NCI-H2107 (cell line): ENCODE measurements around the gene ARSJ.

Experiments used
- DNase-seq: peaks from one replicate; lab custom pipeline; 2025; lab: John Stamatoyannopoulos, UW

Gene ARSJ

DNA sequence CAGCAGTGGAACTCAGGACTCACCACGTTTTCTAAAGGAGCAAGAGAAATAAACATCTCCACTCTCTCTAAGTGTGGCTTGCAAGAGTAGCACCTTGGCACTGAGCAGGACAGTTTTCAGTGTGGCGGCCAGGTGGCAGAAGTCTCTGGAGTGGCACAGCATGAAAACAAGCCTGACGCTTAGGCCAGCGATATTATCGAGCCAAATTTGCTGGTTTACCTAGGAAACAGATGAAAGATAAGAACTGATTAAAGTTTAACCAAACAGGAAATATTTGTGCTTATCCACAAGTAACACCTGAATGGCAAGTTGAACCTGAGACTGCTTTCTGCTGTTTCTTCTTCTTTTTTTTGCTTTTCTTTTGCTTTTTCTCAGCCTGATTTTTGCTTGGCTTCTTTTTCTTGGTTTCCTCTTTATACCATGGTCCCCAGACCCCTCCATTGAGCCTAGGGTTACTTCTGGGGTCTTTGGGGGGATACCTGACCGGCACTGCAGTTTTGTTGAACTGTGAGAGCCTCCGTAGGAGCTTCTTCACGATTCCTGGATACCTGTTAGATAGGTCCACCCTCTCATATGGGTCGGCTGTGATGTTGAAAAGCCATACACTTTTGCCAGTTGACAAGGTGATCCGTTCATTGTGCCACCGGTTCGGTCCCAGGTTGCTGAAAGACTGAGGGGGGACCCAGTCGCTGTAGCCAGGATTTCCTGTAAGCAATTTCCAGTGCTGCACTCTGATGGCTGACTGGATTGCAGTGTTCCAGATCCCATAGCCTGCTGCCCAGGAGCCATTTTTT is 77.3 kb downstream of the ARSJ start:
- DNase-seq = no peak

DNA sequence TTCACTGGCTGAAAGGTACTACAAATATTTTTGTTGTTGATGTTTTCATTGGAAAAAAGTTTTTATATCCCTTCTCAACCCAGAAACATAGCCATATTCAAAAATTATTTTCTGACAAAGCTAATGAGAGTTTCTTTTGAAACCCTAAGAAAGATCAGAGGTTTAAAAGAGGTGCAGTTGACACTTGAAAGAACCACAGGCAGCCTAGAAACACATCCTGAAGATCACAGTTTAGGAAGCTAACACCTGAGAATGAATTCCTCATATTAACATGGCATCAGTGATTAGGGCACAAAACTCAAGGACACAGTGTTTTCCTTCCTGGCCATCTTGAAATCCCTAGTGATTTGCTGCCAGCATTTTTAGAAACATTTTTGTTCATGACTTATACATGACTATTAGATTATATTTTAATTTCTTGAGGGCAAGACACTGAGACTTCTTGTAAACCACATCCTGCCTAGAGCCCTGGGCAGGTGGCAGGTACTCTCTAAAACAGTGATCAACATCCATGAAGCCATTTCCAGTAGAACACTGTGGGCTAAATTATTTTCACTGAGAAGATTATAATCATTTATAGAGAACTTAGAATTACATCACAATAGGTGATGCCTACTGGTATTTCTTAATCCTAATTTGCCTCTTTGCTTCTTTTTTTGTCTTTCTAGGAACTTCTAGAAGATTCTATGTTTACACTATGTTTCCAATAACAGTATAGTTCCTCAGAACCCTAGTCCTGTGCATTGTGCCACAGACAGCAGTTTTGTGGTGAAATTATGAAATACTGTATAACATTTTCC is 80.0 kb downstream of the ARSJ start:
- no peak for DNase-seq

DNA sequence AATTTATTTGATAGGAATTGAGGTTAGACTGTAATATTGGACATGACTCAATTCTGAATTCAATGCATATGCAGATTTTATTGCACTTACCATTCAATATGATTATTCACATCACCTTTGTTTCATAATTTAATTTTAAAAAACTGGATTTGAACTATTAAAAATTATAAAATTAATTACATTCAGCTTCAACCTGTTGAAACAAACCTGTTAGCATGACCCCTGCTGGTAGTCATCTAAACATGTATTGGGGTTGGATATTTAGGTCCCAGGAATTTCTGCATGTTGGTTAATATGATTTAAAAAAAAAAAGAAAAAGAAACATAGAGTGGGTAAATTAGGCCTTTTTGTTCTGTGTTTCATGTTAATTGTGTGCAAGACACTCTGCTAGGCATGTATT is 85.9 kb downstream of the ARSJ start:
- no peak for DNase-seq

DNA sequence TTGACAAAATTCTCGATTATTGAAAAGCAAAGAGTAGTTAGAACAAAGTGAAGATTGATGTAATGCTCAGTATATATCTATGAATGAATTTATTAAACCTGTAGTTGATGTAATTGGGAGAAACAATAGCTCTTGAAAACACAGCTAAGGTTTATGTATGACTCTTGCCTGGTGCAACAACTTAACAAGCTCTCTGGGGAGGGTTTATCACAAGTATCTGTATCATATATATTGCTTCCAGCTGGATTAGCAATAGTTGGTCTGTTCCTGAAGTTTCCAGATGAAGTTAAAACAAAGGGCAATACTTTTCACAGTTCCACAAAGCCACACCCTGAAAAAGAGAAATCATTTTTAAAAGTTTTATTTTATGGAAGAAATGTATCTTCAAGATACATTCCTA is 91.4 kb downstream of the ARSJ start:
- no peak for DNase-seq

DNA sequence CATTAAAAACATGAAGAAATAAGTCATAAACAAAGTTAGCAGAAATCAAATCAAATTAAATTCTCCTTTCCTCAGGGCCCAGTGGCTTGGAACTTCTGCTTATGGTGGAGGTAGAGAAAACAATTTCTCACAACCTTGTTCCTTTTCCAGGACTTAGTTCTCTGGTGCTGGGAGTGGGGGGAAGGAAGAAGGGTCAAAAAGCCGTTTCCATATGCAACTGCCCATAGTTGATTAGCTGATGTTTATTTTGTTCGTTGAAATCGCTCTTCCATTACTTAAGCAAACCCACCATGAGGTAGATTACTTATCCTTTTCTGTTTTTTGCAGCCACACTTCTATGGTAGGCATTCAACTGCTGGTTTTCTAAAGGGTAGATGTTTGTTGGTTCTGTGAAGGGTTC is 94.2 kb downstream of the ARSJ start:
- no peak for DNase-seq

DNA sequence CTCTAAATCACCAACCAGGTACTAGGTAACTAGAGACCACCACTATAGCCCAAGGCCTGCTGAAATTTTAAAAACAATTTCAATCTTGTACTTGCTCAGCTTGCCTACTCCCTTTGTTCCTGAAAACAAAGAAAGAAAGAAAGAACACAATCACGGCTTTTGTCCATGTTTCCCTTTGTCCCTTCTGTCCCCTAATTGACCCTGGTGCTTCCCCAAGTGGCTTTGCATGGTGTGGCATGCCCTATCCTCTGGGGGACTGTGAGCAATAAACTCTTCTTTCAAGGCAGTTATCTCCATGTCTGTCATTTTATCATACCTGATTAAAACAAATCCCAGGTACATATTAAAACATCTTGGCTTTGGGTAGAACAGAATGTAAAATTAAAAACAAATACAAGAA is 94.8 kb downstream of the ARSJ start:
- no peak for DNase-seq

DNA sequence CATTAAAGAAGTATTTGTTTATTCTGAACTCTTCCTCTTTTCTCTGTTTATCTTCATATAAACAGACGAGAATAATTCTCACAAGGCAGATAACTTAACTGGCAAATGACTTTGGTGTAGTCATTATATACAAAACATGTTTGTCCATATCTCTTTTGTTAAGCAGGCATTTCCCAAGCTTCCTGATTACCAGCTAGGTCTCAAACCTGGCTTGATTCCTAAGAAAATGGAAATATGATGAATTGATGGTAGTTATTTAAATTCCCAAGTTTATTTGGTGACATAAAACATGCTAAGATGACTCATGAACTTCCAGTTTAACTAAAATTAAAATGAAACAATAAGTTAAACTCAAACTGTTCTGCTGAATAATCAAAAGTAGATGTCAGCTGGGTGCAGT is 96.8 kb downstream of the ARSJ start:
- DNase-seq = no peak

DNA sequence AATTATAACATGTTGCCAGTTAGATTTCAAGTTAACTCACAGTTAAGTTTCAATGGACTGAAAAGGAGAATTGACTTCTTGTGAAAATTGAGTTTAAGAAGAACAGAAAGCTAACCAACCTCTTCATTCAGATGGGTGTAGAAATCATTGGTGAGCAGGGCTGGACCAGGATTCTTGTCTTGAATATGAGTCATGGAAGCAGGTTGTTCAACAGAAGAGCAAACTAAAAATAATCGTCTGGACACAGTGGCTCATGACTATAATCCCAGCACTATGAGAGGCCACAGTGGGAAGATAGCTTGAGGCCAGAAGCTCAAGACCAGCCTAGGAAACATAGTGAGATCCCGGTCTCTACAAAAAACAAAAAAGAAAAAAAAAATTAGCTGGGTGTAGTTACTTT is 98.2 kb downstream of the ARSJ start:
- DNase-seq = no peak

DNA sequence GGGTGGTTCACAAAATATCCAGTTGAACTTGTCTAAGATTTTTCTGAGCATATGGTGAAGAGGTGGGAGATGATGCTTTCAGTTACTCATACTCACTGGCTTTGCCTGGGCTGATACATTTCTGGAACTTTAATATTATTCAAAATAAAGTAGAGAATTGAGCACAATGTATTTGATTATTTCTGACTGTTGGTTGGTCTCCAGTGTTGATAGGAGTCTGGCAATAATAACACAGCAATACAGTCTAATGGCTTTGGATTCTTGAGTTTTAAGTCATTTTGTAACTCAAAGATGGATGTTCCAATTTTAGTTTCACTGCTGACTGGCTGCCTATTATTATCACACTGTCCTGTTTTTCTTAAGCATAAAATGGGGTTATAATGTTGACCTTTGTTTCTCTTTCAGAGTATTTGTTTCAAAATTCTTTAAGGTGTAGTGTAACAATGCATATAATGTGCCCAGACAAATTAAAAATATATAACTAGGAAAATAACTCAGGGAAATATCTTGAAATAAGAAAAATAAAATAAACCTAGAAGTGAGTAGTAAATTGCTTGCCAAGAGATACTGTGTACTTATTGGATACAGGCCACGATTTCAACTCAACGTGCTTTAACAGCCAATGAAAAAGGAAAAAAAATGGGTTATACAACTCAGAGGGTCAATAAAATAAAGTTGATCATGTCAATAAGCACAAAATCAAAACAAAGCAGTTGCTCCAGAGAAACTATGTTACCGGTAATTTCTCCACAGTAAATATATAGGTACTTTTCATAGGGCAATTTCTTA is 99.0 kb downstream of the ARSJ start:
- DNase-seq = no peak

DNA sequence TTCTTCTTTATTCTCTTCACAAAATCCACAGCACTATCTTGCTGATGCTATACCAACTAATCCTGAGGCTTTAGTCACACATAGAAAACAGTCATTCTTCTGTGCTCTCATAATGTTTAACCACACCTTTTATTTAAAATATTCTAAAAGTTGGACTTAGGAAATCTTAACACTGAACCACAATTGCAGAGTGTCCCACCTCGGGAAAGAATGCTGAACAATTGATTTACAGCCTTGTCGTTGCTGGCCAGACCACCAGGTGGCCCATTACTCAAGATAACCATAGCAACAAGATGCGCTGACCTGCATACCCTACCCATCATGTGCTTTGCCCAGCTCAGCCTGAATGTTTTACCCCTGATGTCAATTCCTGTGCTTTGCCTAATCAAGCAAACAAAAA is 100.8 kb downstream of the ARSJ start:
- DNase-seq = no peak

DNA sequence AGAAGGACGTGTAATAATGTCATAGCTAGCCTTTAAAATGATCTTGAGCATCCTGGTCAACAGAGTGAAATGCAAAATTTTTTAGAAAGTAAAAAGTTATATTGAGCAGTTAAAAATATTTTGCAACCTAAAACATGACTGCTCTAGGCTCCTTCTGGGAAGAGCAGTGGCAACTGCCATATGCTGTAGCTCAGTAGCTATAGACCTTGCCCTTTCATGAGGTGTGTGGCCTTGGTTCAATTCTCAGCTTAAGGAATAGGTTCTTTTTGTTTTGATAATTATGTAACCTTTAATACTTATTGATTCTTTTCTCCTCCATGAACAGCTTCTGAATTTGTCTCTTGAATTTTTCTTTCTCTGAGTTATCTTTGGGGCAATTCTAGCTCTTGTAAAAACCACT is 105.0 kb downstream of the ARSJ start:
- DNase-seq = no peak

DNA sequence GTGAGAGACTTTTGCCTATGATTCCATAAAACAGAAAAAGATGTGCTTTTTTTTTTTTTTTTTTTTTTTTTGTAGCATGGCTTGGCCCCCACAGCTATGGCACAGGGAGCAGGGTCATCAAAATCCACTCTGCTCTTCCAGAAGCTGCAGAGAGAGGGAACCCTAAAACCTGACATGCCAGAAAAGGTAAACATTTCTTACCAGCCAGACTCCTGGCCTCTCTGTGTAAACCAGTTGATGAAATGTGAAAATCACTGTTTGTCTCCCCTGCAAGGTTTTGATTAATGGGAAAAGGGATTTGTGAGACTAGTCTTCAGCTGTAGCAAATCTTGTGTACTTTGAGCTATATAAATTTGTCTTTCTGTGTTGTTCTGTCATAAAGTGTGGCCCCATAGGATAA is 105.9 kb downstream of the ARSJ start:
- no peak for DNase-seq

DNA sequence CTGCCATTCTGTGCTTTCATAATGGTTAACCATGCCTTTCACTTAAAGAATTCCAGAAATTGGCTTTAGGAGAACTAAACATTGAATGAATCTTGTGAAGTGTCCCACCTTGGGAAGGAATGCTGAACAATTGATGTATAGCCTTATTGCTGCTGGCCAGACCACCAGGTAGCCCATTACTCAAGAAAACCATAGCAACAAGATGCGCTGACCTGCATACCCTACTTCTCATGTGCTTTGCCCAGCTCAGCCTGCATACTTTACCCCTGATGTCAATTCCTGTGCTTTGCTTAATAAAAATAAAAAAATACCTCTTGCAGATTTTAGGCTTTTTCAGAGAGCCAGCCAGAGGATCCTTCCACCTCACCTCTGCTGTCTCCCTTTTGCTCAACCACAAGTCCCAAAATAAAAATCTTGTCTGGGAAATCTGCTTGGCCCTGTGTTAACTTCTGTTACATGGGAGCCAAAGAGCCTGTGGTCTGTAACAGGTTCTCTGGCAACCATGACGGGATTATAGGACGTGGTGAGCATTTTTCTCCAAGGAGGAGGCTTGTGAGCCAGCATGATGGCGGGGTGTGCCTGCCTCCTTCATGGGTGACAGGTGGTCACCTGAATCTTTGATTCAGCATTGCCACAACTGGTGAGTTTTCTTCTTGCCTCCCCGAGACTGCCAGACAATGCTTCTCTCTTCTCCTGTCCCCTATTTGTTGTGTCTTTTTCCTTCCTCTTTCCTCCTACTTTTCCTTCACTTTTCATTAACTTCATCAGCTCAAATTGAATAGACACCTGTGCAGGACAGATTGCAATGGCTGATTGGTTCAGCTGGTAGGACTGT is 106.8 kb downstream of the ARSJ start:
- no peak for DNase-seq

DNA sequence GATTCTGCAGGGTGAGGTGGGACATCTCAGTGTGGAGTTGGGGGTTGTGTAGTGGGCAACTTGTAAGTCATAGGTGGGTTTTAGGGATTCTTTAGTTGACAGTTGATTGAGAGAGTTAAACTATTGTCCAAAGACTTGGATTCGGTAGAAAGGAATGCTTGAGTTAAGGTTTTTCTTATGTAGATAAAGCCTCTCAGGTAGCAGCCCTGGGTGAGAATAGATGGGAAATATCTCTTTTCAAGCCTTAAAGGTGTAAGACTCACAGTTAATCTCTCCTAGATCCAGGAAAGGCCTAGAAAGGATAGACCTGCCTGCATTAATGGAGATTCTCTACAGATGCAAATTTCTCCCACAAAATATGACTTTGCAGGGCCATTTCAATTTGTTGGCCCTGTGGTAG is 108.4 kb downstream of the ARSJ start:
- no peak for DNase-seq

DNA sequence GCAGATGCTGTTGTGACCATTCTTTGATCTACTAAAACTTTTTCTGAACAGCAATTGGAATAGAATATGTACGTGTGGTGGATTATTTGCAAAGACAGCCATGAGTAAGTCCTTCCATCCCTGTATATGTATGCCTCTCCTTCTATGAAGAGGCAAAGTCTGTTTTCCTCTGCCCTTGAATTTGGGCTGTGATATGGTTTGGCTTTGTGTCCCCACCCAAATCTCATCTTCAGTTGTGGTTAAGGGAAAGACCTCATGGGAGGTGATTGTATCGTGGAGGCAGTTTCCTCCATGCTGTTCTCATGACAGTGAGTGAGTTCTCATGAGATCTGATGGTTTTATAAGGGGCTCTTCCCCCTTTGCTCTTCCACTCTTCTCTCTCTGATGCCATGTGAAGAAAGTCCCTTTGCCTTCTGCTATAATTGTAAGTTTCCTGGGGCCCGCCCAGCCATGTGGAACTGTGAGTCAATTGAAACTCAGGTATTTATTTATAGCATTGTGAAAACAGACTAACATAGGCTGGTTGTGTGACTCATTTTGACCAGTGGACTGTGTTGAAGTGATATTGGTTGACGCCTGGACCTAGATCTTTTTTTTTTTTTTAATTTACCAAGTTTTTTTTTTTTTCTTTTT is 109.6 kb downstream of the ARSJ start:
- no peak for DNase-seq

DNA sequence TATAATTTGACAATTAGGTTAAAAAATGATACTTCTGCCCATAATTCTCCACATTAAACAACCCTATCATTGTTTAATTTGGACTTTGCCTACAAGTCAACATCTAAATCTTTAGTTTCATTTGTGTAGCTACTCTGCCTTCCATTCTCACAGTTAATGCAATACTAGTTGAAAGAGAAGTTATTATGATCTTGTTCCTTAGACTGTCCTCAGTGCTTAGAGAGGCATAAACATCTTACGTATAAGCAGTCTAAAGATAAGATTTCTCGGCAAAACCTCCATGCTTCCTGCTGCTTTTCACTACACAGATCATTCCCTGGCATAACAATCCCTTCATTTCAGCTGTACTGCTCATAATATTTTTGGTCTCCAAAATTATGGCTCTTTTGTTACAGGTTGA is 112.8 kb downstream of the ARSJ start:
- no peak for DNase-seq

DNA sequence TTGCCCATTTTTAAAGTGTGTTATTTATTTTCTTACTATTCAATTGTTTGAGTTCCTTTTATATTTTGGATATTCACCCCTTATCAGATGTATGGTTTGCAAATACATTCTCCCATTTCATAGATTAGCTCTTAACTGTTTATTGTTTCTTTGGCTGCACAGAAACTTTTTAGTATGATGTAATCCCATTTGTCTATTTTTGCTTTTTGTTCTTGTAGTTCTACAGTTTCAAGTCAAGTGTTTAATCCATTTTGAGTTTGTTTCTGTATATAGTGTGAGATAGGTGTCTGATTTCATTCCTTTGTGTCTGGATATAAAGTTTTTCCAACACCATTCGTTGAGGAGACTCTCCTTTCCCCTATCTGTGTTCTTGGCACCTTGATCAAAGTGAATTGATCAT is 120.5 kb downstream of the ARSJ start:
- no peak for DNase-seq

DNA sequence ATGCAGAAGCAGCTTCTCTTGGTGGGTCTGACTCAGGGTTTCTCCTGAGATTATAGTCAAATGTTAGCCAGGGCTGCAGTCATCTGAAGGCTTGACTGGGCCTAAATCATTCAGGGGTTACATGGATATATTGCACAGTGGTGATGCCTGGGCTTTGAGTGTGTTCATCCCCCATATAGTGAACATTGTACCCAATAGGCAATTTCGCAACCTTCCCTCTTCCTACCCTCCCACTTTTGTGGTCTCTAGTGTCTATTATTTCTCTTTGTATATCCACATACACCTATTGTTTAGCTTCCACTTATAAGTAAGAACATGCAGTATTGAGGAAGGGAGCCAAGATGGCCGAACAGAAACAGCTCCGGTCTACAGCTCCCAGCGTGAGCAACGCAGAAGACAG is 127.6 kb downstream of the ARSJ start:
- no peak for DNase-seq
